ENCODE data around the gene ZMYM3.

- TF ChIP-seq CTCF (IDR thresholded peaks at IDR 0.05) (no peak), EZH2 (IDR thresholded peaks at IDR 0.05) (no peak)
Observed at GRCh38 chrX:71239781-71240180, 14.2 kb downstream of the ZMYM3 start.

All from neural progenitor cell (in vitro differentiated cells).